ENCODE results near the gene AHI1. TPM values are rescaled to one million over a fixed set of nuclear protein-coding genes. Genes with fewer than 3 reads are reported as not detected.

AHI1 gene
- total RNA-seq, 1 experiment from 2014 or later: 22.8 TPM

- intact Hi-C loops (cut with micrococcal nuclease; ENCODE audit: unreplicated experiment): no loop called here
- DNase-seq (ENCODE audit: low spot score): no peak
- ChIA-PET CTCF (no interaction called here), POLR2A (ENCODE audit: low non-redundant PET) (no interaction called here)
- no peaks in the 10 kb centered on the region for H3K36me3 ChIP-seq (ENCODE audit: insufficient read depth, low read length, poor library complexity, severe bottlenecking)
- no peak overlapping the region for H3K4me3 ChIP-seq (ENCODE audit: low read depth, low read length, poor library complexity, severe bottlenecking)
- no peak overlapping the region for H3K27ac ChIP-seq (ENCODE audit: low read depth, low read length, poor library complexity, severe bottlenecking)
- H3K27me3 ChIP-seq (replicated peaks; ENCODE audit: insufficient read depth, low read depth, low read length, poor library complexity): no peaks in the 10 kb centered on the region
- no TSS peak for BruUV-seq (replicated peaks)
- no peaks in the 10 kb centered on the region for H3K9me3 ChIP-seq (ENCODE audit: low read depth, low read length, poor library complexity, severe bottlenecking)
- H3K4me1 ChIP-seq (ENCODE audit: insufficient read depth, low read length, poor library complexity, severe bottlenecking): no peaks in the 10 kb centered on the region
- TF ChIP-seq EZH2 (IDR thresholded peaks at IDR 0.05; ENCODE audit: borderline replicate concordance, low read depth, low read length, poor library complexity, severe bottlenecking) (no peak), CTCF (conservative IDR thresholded peaks at IDR 0.05; ENCODE audit: low read depth, low read length) (no peak)
These were observed 174.9 kb downstream of the AHI1 start for GRCh38 chr6:135322427-135323201.

GRCh38 chr6:135320721-135321621, 176.6 kb downstream of the AHI1 start:
- ChIA-PET POLR2A (ENCODE audit: low non-redundant PET) (no interaction called here), CTCF (no interaction called here)
- Histone ChIP-seq H3K27ac (ENCODE audit: low read depth, low read length, poor library complexity, severe bottlenecking) (no peak overlapping the region), H3K9me3 (ENCODE audit: low read depth, low read length, poor library complexity, severe bottlenecking) (no peaks in the 10 kb centered on the region), H3K36me3 (ENCODE audit: insufficient read depth, low read length, poor library complexity, severe bottlenecking) (no peaks in the 10 kb centered on the region), H3K4me1 (ENCODE audit: insufficient read depth, low read length, poor library complexity, severe bottlenecking) (no peaks in the 10 kb centered on the region), H3K4me3 (ENCODE audit: low read depth, low read length, poor library complexity, severe bottlenecking) (no peak overlapping the region), H3K27me3 (replicated peaks; ENCODE audit: insufficient read depth, low read depth, low read length, poor library complexity) (no peaks in the 10 kb centered on the region)
- TF ChIP-seq CTCF (conservative IDR thresholded peaks at IDR 0.05; ENCODE audit: low read depth, low read length) (no peak), EZH2 (IDR thresholded peaks at IDR 0.05; ENCODE audit: borderline replicate concordance, low read depth, low read length, poor library complexity, severe bottlenecking) (no peak)
- no TSS peak for BruUV-seq (replicated peaks)
- no peak for DNase-seq (ENCODE audit: low spot score)
- intact Hi-C loops (cut with micrococcal nuclease; ENCODE audit: unreplicated experiment): no loop called here

GRCh38 chr6:135319819-135320218, 177.7 kb downstream of the AHI1 start:
- CTCF ChIA-PET: no interaction called here
- no peaks in the 10 kb centered on the region for H3K36me3 ChIP-seq (ENCODE audit: insufficient read depth, low read length, poor library complexity, severe bottlenecking)
- no peaks in the 10 kb centered on the region for H3K9me3 ChIP-seq (ENCODE audit: low read depth, low read length, poor library complexity, severe bottlenecking)
- H3K27me3 ChIP-seq (replicated peaks; ENCODE audit: insufficient read depth, low read depth, low read length, poor library complexity): no peaks in the 10 kb centered on the region
- POLR2A ChIA-PET (ENCODE audit: low non-redundant PET): no interaction called here
- no peak for DNase-seq (ENCODE audit: low spot score)
- intact Hi-C loops (cut with micrococcal nuclease; ENCODE audit: unreplicated experiment): no loop called here
- no TSS peak for BruUV-seq (replicated peaks)
- H3K4me3 ChIP-seq (ENCODE audit: low read depth, low read length, poor library complexity, severe bottlenecking): no peak overlapping the region
- no peak for TF ChIP-seq EZH2 (IDR thresholded peaks at IDR 0.05; ENCODE audit: borderline replicate concordance, low read depth, low read length, poor library complexity, severe bottlenecking)
- no peak for TF ChIP-seq CTCF (conservative IDR thresholded peaks at IDR 0.05; ENCODE audit: low read depth, low read length)
- no peak overlapping the region for H3K27ac ChIP-seq (ENCODE audit: low read depth, low read length, poor library complexity, severe bottlenecking)
- no peaks in the 10 kb centered on the region for H3K4me1 ChIP-seq (ENCODE audit: insufficient read depth, low read length, poor library complexity, severe bottlenecking)
